SHP77 (cell line): ENCODE data around the gene PIGU.
"Not testable (repeated sequence)": the region's sequence is repeated elsewhere in the genome, so short reads cannot be mapped to it uniquely, and the experiment has no call there.

Experiments used
- DNase-seq, 2 experiments: peaks; one replicate each; lab custom pipeline; 2025; lab: John Stamatoyannopoulos, UW

Gene PIGU

GRCh38 chr20:34661811-34662210 is 15.1 kb downstream of the PIGU start:
- DNase-seq, result not testable (repeated sequence)

GRCh38 chr20:34658654-34659053 is 18.2 kb downstream of the PIGU start:
- DNase-seq, result not testable (repeated sequence)

- no peak for DNase-seq
These were observed 22.6 kb downstream of the PIGU start for GRCh38 chr20:34654207-34654744.

- DNase-seq, result no peak
These were observed 25.7 kb downstream of the PIGU start for GRCh38 chr20:34651200-34651599.

GRCh38 chr20:34647737-34648136 is 29.2 kb downstream of the PIGU start:
- DNase-seq, result no peak

GRCh38 chr20:34644951-34645350 is 31.9 kb downstream of the PIGU start:
- DNase-seq, result no peak

- no peak for DNase-seq
These were observed 32.5 kb downstream of the PIGU start for GRCh38 chr20:34644345-34644744.

GRCh38 chr20:34643928-34644327 is 33.0 kb downstream of the PIGU start:
- DNase-seq, result no peak

GRCh38 chr20:34642009-34642408 is 34.9 kb downstream of the PIGU start:
- DNase-seq, result no peak

- peak; percentile 84 to 87 for DNase-seq
These were observed 37.1 kb downstream of the PIGU start for GRCh38 chr20:34639755-34640222.

GRCh38 chr20:34638532-34638931 is 38.4 kb downstream of the PIGU start:
- no peak for DNase-seq

- DNase-seq, result no peak
These were observed 38.9 kb downstream of the PIGU start for GRCh38 chr20:34638039-34638292.

- no peak for DNase-seq
These were observed 39.5 kb downstream of the PIGU start for GRCh38 chr20:34637245-34638038.

- no peak for DNase-seq
These were observed 40.2 kb downstream of the PIGU start for GRCh38 chr20:34636648-34637047.

GRCh38 chr20:34634392-34634791 is 42.5 kb downstream of the PIGU start:
- DNase-seq, result no peak

- DNase-seq, result no peak
These were observed 43.9 kb downstream of the PIGU start for GRCh38 chr20:34632870-34633452.

- no peak for DNase-seq
These were observed 47.0 kb downstream of the PIGU start for GRCh38 chr20:34629904-34630303.

- no peak for DNase-seq
These were observed 47.5 kb downstream of the PIGU start for GRCh38 chr20:34629342-34629741.

GRCh38 chr20:34628026-34628425 is 48.9 kb downstream of the PIGU start:
- DNase-seq, result no peak

GRCh38 chr20:34627458-34627857 is 49.4 kb downstream of the PIGU start:
- DNase-seq, result peak; percentile 18 to 36

GRCh38 chr20:34626992-34627391 is 49.9 kb downstream of the PIGU start:
- peak in 1 of 2 experiments; percentile 9 for DNase-seq

GRCh38 chr20:34624629-34625028 is 52.3 kb downstream of the PIGU start:
- DNase-seq, result no peak

- no peak for DNase-seq
These were observed 54.0 kb downstream of the PIGU start for GRCh38 chr20:34622821-34623451.
